ENCODE results near the gene SLC24A4.

SLC24A4 gene

GRCh38 chr14:92362781-92363235 lies 39.8 kb downstream of the SLC24A4 start:
- TF ChIP-seq, protein P1, sequence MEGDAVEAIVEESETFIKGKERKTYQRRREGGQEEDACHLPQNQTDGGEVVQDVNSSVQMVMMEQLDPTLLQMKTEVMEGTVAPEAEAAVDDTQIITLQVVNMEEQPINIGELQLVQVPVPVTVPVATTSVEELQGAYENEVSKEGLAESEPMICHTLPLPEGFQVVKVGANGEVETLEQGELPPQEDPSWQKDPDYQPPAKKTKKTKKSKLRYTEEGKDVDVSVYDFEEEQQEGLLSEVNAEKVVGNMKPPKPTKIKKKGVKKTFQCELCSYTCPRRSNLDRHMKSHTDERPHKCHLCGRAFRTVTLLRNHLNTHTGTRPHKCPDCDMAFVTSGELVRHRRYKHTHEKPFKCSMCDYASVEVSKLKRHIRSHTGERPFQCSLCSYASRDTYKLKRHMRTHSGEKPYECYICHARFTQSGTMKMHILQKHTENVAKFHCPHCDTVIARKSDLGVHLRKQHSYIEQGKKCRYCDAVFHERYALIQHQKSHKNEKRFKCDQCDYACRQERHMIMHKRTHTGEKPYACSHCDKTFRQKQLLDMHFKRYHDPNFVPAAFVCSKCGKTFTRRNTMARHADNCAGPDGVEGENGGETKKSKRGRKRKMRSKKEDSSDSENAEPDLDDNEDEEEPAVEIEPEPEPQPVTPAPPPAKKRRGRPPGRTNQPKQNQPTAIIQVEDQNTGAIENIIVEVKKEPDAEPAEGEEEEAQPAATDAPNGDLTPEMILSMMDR (IDR thresholded peaks at IDR 0.05; ENCODE audit: poor library complexity, severe bottlenecking), result no peak
- peaks cover 20% of the 10 kb centered on the region for H3K27me3 ChIP-seq (ENCODE audit: insufficient read depth, poor library complexity, severe bottlenecking)
- no peak for DNase-seq (ENCODE audit: low spot score)
- H3K27ac ChIP-seq (ENCODE audit: poor library complexity, severe bottlenecking), result no peak overlapping the region
- H3K9me3 ChIP-seq (ENCODE audit: severe bottlenecking), result no peaks in the 10 kb centered on the region
- H3K36me3 ChIP-seq (ENCODE audit: low read depth), result no peaks in the 10 kb centered on the region
- H3K4me3 ChIP-seq (ENCODE audit: severe bottlenecking), result no peak overlapping the region
- H3K4me1 ChIP-seq (ENCODE audit: insufficient read depth, poor library complexity, severe bottlenecking), result no peaks in the 10 kb centered on the region
- peak; percentile 29; the same call in 1 of the 3 replicates for ATAC-seq (ENCODE audit: low read depth)

DNA sequence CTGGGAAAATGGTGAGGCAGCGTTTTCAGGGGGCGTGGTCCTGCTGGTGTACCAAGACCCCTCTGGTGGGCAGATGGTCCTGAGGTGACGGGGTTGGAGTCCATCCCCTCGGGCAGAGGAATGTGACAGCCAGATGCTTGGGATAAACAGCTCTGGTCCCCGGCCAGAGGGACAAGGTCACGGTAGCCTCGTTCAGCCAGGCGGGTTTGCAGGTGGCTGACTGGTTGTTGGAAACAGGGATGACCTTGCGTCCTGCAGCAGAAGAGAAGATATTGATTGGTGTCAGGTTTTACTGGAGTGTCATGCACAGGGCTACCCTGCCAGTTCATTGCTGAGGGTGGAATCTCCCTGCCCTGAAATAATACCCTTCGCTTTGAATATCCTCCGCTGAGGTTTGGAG lies 43.3 kb downstream of the SLC24A4 start:
- Histone ChIP-seq H3K9me3 (ENCODE audit: severe bottlenecking) (no peaks in the 10 kb centered on the region), H3K4me3 (ENCODE audit: severe bottlenecking) (no peak overlapping the region), H3K36me3 (ENCODE audit: low read depth) (no peaks in the 10 kb centered on the region), H3K27me3 (ENCODE audit: insufficient read depth, poor library complexity, severe bottlenecking) (peaks cover 20% of the 10 kb centered on the region), H3K4me1 (ENCODE audit: insufficient read depth, poor library complexity, severe bottlenecking) (no peaks in the 10 kb centered on the region), H3K27ac (ENCODE audit: poor library complexity, severe bottlenecking) (no peak overlapping the region)
- TF ChIP-seq, protein P1 (IDR thresholded peaks at IDR 0.05; ENCODE audit: poor library complexity, severe bottlenecking), result no peak
- ATAC-seq (ENCODE audit: low read depth) (no peak), DNase-seq (ENCODE audit: low spot score) (no peak)

- Histone ChIP-seq H3K4me1 (ENCODE audit: insufficient read depth, poor library complexity, severe bottlenecking) (no peaks in the 10 kb centered on the region), H3K27me3 (ENCODE audit: insufficient read depth, poor library complexity, severe bottlenecking) (peaks cover 5% of the 10 kb centered on the region), H3K9me3 (ENCODE audit: severe bottlenecking) (no peaks in the 10 kb centered on the region), H3K27ac (ENCODE audit: poor library complexity, severe bottlenecking) (no peak overlapping the region), H3K4me3 (ENCODE audit: severe bottlenecking) (no peak overlapping the region), H3K36me3 (ENCODE audit: low read depth) (no peaks in the 10 kb centered on the region)
- ATAC-seq (ENCODE audit: low read depth) (no peak), DNase-seq (ENCODE audit: low spot score) (no peak)
- TF ChIP-seq, protein P1 (IDR thresholded peaks at IDR 0.05; ENCODE audit: poor library complexity, severe bottlenecking), result no peak
Measured at GRCh38 chr14:92368001-92368400, 45.0 kb downstream of the SLC24A4 start.

DNA sequence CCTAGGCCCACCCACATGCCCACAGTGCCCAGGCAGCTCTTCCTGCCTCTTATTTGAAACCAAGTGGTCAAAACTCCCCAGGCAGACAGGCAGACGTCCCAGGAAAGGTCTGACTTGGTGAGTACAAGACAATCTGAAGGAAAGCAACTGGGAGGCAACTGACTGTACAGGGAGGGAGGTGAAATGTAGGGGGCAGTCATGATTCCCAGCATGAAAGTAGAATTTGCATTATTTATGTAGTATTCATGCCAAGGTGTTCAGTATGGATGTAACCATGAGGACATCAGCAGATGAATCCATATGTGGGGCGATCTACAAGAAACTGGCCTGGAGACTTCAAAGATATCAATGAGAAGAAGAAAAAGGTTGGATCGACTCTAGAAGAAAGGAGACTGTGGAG lies 46.1 kb downstream of the SLC24A4 start:
- no peak overlapping the region for H3K27ac ChIP-seq (ENCODE audit: poor library complexity, severe bottlenecking)
- DNase-seq (ENCODE audit: low spot score) (no peak), ATAC-seq (ENCODE audit: low read depth) (no peak)
- no peaks in the 10 kb centered on the region for H3K9me3 ChIP-seq (ENCODE audit: severe bottlenecking)
- H3K36me3 ChIP-seq (ENCODE audit: low read depth), result no peaks in the 10 kb centered on the region
- TF ChIP-seq, protein P1 (IDR thresholded peaks at IDR 0.05; ENCODE audit: poor library complexity, severe bottlenecking), result no peak
- H3K27me3 ChIP-seq (ENCODE audit: insufficient read depth, poor library complexity, severe bottlenecking), result no peaks in the 10 kb centered on the region
- no peak overlapping the region for H3K4me3 ChIP-seq (ENCODE audit: severe bottlenecking)
- H3K4me1 ChIP-seq (ENCODE audit: insufficient read depth, poor library complexity, severe bottlenecking), result no peaks in the 10 kb centered on the region

GRCh38 chr14:92372230-92372629 lies 49.3 kb downstream of the SLC24A4 start:
- no peak overlapping the region for H3K27ac ChIP-seq (ENCODE audit: poor library complexity, severe bottlenecking)
- ATAC-seq (ENCODE audit: low read depth) (no peak), DNase-seq (ENCODE audit: low spot score) (no peak)
- H3K4me3 ChIP-seq (ENCODE audit: severe bottlenecking), result no peak overlapping the region
- H3K27me3 ChIP-seq (ENCODE audit: insufficient read depth, poor library complexity, severe bottlenecking), result no peaks in the 10 kb centered on the region
- H3K9me3 ChIP-seq (ENCODE audit: severe bottlenecking), result no peaks in the 10 kb centered on the region
- H3K36me3 ChIP-seq (ENCODE audit: low read depth), result no peaks in the 10 kb centered on the region
- no peaks in the 10 kb centered on the region for H3K4me1 ChIP-seq (ENCODE audit: insufficient read depth, poor library complexity, severe bottlenecking)
- TF ChIP-seq, protein P1 (IDR thresholded peaks at IDR 0.05; ENCODE audit: poor library complexity, severe bottlenecking), result no peak

Data from RWPE2 (cell line).